Breast epithelium (tissue), 4 donors: ENCODE results near the gene ARHGEF17. TPM values are rescaled to one million over a fixed set of nuclear protein-coding genes. Genes with fewer than 3 reads are reported as not detected.

Source experiments
- DNase-seq, 2 donors: peaks; one replicate each; pipeline ENCODE4 v3.0.0-alpha.2; 2019; ENCODE audit warnings: low spot score in 2 of 2
- H3K27ac ChIP-seq, 2 donors: fragments of 200-600 bp; sonication (generic) in 1 of 2; one replicate each; pipeline ENCODE4 v1.5.1; 2016 to 2019; ENCODE audit warnings: mild to moderate bottlenecking in 1 of 2
- H3K27me3 ChIP-seq, 2 donors: fragments of 200-600 bp; sonication (generic) in 1 of 2; one replicate each; pipeline versions ENCODE4 v1.5.1 to v1.6.0; 2017 to 2019; ENCODE audit warnings: control low read depth in 1 of 2, mild to moderate bottlenecking in 1 of 2
- H3K36me3 ChIP-seq: fragments of 200-600 bp; one replicate; pipeline ENCODE4 v1.5.1; 2019
- H3K4me1 ChIP-seq, 2 donors: fragments of 200-600 bp; sonication (generic); one replicate each; pipeline ENCODE4 v1.5.1; 2016 to 2019; ENCODE audit warnings: control low read depth in 1 of 2
- H3K4me3 ChIP-seq, 3 donors: fragments of 200-600 bp; sonication (generic); 1 replicate in 2 of 3; 2 replicates in 1 of 3; pipeline ENCODE4 v1.5.1; 2016 to 2019; ENCODE audit warnings: mild to moderate bottlenecking in 3 of 3, moderate library complexity in 2 of 3
- H3K9me3 ChIP-seq, 2 donors: fragments of 200-600 bp; sonication (generic) in 1 of 2; one replicate each; pipeline ENCODE4 v1.5.1; 2016 to 2019; ENCODE audit warnings: control low read depth in 1 of 2
- CTCF ChIP-seq, 3 donors: fragments of 450-650 bp; IDR thresholded peaks; one replicate each; pipeline ENCODE4 v1.5.1; 2016 to 2017; ENCODE audit warnings: antibody characterized with exemption in 3 of 3, mild to moderate bottlenecking in 3 of 3, moderate library complexity in 3 of 3
- POLR2A ChIP-seq: fragments of 450-650 bp; IDR thresholded peaks from one replicate; pipeline ENCODE4 v1.6.1; 2016; ENCODE audit warnings: antibody characterized with exemption, mild to moderate bottlenecking, moderate library complexity
- POLR2AphosphoS5 ChIP-seq, 3 donors: sonication (generic); formaldehyde crosslinking; IDR thresholded peaks; one replicate each; pipeline ENCODE4 v1.6.1; 2017; ENCODE audit warnings: antibody characterized with exemption in 3 of 3
- intact Hi-C: fragments of 100-400 bp; cut with DNase I; formaldehyde crosslinking; loops from one replicate; pipeline ENCODE4 v1.15.1; 2023; ENCODE audit warnings: low total_unique reads
- total RNA-seq, 3 donors: library from RNA; depleted of rRNA; stranded (reverse); fragments of >200 nt; gene quantifications; one replicate each; pipeline ENCODE4 v1.1.0, GENCODE V29; 2016

ARHGEF17 gene
- total RNA-seq, 3 donors from 2014 or later = 28.8 to 54.7 (median 38.2) TPM

DNA sequence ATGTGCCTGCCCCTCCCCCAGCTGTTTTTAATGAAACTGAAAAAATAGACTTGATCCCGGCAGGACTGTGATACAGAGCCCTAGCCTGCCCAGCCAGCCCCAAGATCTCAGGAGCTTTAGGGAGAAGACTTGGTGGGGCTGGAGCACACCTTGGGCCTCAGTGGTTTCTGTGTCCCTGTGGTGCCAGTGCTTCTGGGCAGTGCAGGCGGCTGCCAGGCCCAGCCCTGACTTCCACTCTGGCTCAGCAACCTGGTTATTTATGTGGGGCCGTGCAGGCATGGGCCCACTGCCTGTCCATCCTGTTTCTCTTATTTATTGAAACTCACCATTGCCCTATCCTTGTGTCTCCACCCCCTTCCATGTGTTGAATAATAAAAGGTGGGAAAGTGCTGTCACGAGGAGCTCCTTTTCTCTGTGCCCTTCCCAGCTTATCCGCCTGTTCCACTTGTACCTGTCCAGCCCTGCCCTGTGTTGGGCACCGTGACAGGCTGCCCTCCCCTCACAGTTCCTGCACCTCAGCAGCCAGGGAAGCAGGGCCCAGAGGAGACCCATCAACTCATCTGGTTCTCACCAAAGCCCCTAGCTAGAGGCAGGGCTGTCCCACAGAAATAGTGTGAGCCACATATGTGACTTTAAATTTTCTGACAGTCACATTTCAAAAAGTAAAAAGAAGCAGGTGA is 88.3 kb downstream of the ARHGEF17 start:
- intact Hi-C loops = no loop called here
- Histone ChIP-seq H3K27ac (no peak overlapping the region), H3K27me3 (no peaks in the 10 kb centered on the region), H3K4me3 (no peak overlapping the region), H3K9me3 (no peaks in the 10 kb centered on the region), H3K4me1 (no peaks in the 10 kb centered on the region), H3K36me3 (no peaks in the 10 kb centered on the region)
- no peak for TF ChIP-seq CTCF (IDR thresholded peaks at IDR 0.05)
- TF ChIP-seq POLR2A = no peak
- TF ChIP-seq POLR2AphosphoS5 (IDR thresholded peaks at IDR 0.05) = no peak
- no peak for DNase-seq

DNA sequence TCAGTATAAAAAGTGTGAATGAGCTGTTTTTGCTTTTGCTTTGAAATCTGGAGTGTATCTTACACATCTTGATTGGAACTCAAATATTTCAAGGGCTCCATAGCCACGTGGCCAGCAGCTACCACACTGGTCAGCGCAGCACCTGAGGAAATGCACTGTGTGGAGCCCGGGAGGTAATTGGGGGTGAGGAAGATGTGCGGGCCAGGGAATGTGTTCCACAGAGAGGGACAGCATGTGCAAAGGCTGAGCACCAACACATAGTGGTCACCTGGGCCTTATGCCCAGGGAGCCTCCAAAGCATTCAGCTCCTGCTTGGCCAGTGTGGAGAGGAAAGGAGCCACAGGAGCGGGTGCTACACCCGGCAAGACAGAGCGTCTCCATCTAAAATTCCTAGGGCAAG is 88.9 kb downstream of the ARHGEF17 start:
- intact Hi-C loops = no loop called here
- DNase-seq = no peak

DNA sequence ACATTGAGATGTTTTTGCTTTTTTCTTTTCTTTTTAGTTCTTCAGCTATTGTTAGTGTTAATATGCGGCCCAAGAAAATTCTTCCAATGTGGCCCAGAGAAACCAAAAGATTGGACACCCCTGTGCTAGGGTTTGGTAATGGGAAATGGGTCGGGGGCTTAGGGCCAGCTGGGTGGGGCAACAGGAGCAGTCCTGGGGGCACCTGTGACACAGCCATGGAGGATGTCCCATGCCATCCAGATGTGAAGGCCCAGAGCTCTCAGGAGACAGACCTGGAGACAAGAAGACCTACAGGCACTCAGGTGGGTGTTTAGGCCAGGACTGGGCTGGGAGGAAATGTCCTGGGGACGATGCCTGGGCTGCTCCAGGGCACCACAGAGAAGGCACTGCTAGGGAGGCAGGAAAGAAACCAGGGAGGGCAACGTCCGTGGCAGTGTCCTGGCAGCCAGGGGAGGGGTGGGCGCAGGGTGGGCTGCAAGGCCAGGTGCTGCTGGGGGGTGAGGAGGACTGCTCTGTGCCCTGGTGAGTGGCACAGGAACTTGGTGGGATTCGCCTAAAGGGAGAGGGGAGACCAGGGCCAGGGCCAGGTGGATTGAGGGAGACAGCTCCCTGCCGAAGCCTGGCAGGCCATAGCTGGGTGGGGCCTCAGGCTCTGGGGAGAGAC is 89.5 kb downstream of the ARHGEF17 start:
- Histone ChIP-seq H3K4me1 (no peaks in the 10 kb centered on the region), H3K27ac (no peak overlapping the region), H3K9me3 (no peaks in the 10 kb centered on the region), H3K27me3 (no peaks in the 10 kb centered on the region), H3K4me3 (no peak overlapping the region), H3K36me3 (no peaks in the 10 kb centered on the region)
- TF ChIP-seq POLR2A = no peak
- no peak for DNase-seq
- intact Hi-C loops = no loop called here

More for the DNA sequence above, 88.9 kb downstream of the ARHGEF17 start:
- Histone ChIP-seq H3K4me3 (no peak overlapping the region), H3K4me1 (no peaks in the 10 kb centered on the region), H3K27me3 (no peaks in the 10 kb centered on the region), H3K27ac (no peak overlapping the region), H3K9me3 (no peaks in the 10 kb centered on the region), H3K36me3 (no peaks in the 10 kb centered on the region)
- TF ChIP-seq POLR2AphosphoS5 (IDR thresholded peaks at IDR 0.05) (no peak), POLR2A (no peak), CTCF (IDR thresholded peaks at IDR 0.05) (no peak)

DNA sequence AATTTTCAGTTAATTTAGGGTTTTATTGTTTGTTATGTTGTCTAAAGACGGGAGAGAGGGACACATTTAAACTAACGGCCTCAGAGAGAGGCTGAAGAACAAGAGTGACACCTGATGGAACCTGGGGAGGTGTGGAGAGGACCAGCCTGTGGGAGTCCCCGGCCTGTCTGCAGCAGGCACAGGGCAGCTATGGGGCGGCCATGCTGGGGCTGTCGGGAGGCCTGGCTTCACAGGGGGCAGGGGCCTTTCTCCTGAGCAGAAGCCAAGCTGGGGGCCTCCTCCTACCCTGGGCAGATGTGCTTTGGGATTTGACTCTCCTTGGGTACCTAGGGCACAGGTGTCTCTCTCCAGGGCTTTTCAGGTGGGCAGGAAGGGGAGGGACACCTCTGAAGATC is 90.1 kb downstream of the ARHGEF17 start:
- H3K27ac ChIP-seq = no peak overlapping the region
- no peak for DNase-seq
- TF ChIP-seq POLR2AphosphoS5 (IDR thresholded peaks at IDR 0.05) (no peak), POLR2A (no peak), CTCF (IDR thresholded peaks at IDR 0.05) (no peak)
- no peaks in the 10 kb centered on the region for H3K27me3 ChIP-seq
- intact Hi-C loops = no loop called here
- H3K36me3 ChIP-seq = no peaks in the 10 kb centered on the region
- no peaks in the 10 kb centered on the region for H3K9me3 ChIP-seq
- no peak overlapping the region for H3K4me3 ChIP-seq
- no peaks in the 10 kb centered on the region for H3K4me1 ChIP-seq

DNA sequence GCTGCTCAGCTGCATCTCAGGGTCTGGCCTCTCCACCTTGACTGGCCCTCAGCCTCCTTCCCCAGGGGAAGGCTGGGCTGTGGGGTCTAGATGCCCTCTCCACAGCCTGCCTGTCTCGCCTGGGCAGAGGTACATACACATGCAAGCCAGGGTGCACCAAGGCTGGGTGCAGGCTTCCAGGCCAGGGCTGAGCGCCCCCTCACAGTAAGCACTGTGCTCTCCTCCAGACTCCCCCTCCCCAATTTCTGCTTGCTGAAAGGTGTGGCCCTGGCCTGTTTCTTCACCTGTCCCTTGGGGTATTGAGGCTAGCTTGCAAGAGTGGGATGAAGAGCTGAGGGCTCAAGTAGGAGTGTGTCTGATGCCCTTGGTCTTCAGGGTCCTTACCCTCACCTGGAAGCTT is 90.6 kb downstream of the ARHGEF17 start:
- no peak for DNase-seq
- no peak overlapping the region for H3K4me3 ChIP-seq
- no peaks in the 10 kb centered on the region for H3K4me1 ChIP-seq
- H3K27ac ChIP-seq = peak overlapping the region in 1 of 2 donors; percentile 5
- H3K27me3 ChIP-seq = no peaks in the 10 kb centered on the region
- no peak for TF ChIP-seq POLR2AphosphoS5 (IDR thresholded peaks at IDR 0.05)
- TF ChIP-seq CTCF (IDR thresholded peaks at IDR 0.05) = no peak
- TF ChIP-seq POLR2A = no peak
- H3K36me3 ChIP-seq = no peaks in the 10 kb centered on the region
- intact Hi-C loops = no loop called here
- H3K9me3 ChIP-seq = no peaks in the 10 kb centered on the region
